Activated CD8-positive, alpha-beta T cell treated with anti-CD3 and anti-CD28 coated beads for 36 hours (primary cell): ENCODE results near the gene LMTK2. TPM values are rescaled to one million over a fixed set of nuclear protein-coding genes. Genes with fewer than 3 reads are reported as not detected.

Experiments
- ATAC-seq: fragments of 200-7000 bp; cut with Tn5 transposase; one replicate; pipeline ENCODE4 v1.10.0; 2021; ENCODE audit warnings: mild to moderate bottlenecking, moderate library complexity
- CTCF ChIA-PET: fragments of 350-600 bp; sonication (Branson Sonifier 250); formaldehyde crosslinking; loops from one replicate; lab custom pipeline; 2021; ENCODE audit warnings: antibody characterized with exemption; lab: Charles Lee
- POLR2A ChIA-PET: fragments of 350-600 bp; sonication (Branson Sonifier 250); formaldehyde crosslinking; loops from one replicate; lab custom pipeline; 2021; ENCODE audit warnings: antibody characterized with exemption; lab: Charles Lee
- DNase-seq: peaks from one replicate; pipeline ENCODE4 v3.0.0-alpha.2; 2020
- H3K27ac Mint-ChIP-seq: one replicate; pipeline ENCODE4 v1.8.0; 2021; ENCODE audit warnings: mild to moderate bottlenecking, mixed read lengths
- H3K27me3 Mint-ChIP-seq: one replicate; pipeline ENCODE4 v1.8.0; 2021; ENCODE audit warnings: mixed read lengths
- H3K36me3 Mint-ChIP-seq: one replicate; pipeline ENCODE4 v1.8.0; 2021; ENCODE audit warnings: low read depth, mixed read lengths
- H3K4me1 Mint-ChIP-seq: one replicate; pipeline ENCODE4 v1.8.0; 2021; ENCODE audit warnings: low read depth, mixed read lengths
- H3K4me3 Mint-ChIP-seq: one replicate; pipeline ENCODE4 v1.8.0; 2021; ENCODE audit warnings: mild to moderate bottlenecking, moderate library complexity, mixed read lengths
- H3K9me3 Mint-ChIP-seq: one replicate; pipeline ENCODE4 v1.8.0; 2021; ENCODE audit warnings: mixed read lengths
- CTCF ChIP-seq: fragments of 200-600 bp; IDR thresholded peaks from one replicate; pipeline ENCODE4 v1.8.0; 2022; ENCODE audit warnings: antibody characterized with exemption, mild to moderate bottlenecking
- intact Hi-C: fragments of 100-400 bp; cut with micrococcal nuclease; formaldehyde crosslinking; loops from one replicate; pipeline ENCODE4 v1.10.0; 2022
- total RNA-seq, 2 experiments: library from RNA; stranded (reverse); gene quantifications; one replicate each; pipeline ENCODE4 v1.2.3, GENCODE V29; 2021

Gene LMTK2
- total RNA-seq, 2 experiments from 2014 or later: 9.4 to 11.5 TPM

DNA sequence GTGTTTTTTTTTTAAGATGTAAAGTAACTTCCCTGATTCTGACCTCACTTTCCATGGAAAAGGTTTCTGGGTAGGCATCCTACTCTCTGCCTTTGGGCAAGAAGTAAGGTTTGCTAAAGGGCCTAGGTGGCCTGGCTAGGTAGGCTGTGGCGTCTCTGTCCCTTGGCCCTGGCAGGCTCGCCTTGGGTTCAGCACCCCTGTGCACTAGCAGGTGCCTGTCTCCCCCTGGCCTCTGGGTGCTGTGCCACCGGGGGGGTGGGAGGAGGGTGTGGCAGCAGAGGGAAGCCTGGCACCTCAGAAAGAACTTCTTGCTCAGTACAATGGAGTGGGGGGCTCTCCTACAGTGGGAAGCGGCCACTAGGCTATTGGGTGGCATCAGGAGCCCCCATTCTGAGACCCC is 131.4 kb downstream of the LMTK2 start:
- POLR2A ChIA-PET: interaction anchor here (1.1 kb wide), 1 partner anchor 10 kb away, joined by 3 read pairs; no protein-coding TSS in a partner anchor
- peaks cover 14% of the 10 kb centered on the region for H3K36me3 Mint-ChIP-seq
- H3K4me3 Mint-ChIP-seq: no peak overlapping the region
- H3K27me3 Mint-ChIP-seq: no peaks in the 10 kb centered on the region
- intact Hi-C loops: no loop called here
- H3K4me1 Mint-ChIP-seq: no peaks in the 10 kb centered on the region
- DNase-seq: no peak
- no peak for ATAC-seq
- no peak for TF ChIP-seq CTCF
- H3K9me3 Mint-ChIP-seq: no peaks in the 10 kb centered on the region
- H3K27ac Mint-ChIP-seq: no peak overlapping the region
- CTCF ChIA-PET: no interaction called here

- no peaks in the 10 kb centered on the region for H3K9me3 Mint-ChIP-seq
- intact Hi-C loops: no loop called here
- H3K4me3 Mint-ChIP-seq: no peak overlapping the region
- no peaks in the 10 kb centered on the region for H3K4me1 Mint-ChIP-seq
- ChIA-PET POLR2A (interaction anchor here (1.1 kb wide), 1 partner anchor 11 kb away, joined by 3 read pairs; no protein-coding TSS in a partner anchor), CTCF (interaction anchor here (1.5 kb wide), 1 partner anchor 217 kb away, joined by 4 read pairs; no protein-coding TSS in a partner anchor)
- no peak for DNase-seq
- peaks cover 14% of the 10 kb centered on the region for H3K36me3 Mint-ChIP-seq
- no peak for ATAC-seq
- no peak for TF ChIP-seq CTCF
- H3K27me3 Mint-ChIP-seq: no peaks in the 10 kb centered on the region
- H3K27ac Mint-ChIP-seq: no peak overlapping the region
These were observed 132.3 kb downstream of the LMTK2 start for GRCh38 chr7:98238976-98239375.

DNA sequence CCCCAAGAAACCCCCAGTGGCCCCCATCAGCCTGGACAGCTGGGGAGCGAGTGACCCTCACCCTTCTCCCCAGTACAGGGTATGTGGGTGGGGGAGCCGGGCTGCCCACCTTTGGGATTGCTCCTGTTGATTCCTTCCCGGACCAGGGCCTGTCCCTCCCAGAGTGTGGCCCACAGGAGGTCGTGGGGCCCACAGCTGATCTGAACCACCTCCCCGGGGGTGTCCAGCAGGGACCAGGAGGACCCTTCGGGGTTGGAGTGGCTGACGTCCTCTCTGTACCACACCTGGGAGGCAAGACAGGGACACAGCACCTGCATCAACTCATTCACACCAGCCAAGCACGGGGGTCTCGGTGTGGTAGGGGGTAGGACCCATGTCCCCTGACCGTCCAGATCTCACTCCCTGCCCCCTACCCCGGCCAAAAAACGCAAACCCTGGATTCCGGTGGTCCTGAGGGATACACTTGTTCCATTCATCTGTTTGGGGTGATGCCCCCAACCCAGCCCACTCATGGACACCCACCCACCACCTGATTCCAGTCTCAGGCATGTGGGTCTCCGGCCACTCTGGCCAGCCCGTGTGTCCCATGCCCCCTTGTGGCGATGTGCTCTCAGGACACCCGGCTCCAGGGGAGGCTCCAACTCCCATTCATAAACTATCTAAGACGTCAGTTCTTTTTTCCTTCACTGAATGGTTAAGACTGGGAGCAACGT is 134.5 kb downstream of the LMTK2 start:
- intact Hi-C loops: no loop called here
- ATAC-seq: peak; percentile 61
- Mint-ChIP-seq H3K27me3 (no peaks in the 10 kb centered on the region), H3K4me1 (no peaks in the 10 kb centered on the region), H3K4me3 (no peak overlapping the region), H3K36me3 (peaks cover 12% of the 10 kb centered on the region), H3K27ac (no peak overlapping the region), H3K9me3 (no peaks in the 10 kb centered on the region)
- peak; percentile 45 for TF ChIP-seq CTCF
- POLR2A ChIA-PET: no interaction called here
- peak; percentile 49 for DNase-seq
- CTCF ChIA-PET: interaction anchor here (1.1 kb wide), 2 partner anchors 9 to 10 kb away, joined by 3 to 4 read pairs; no protein-coding TSS in a partner anchor

DNA sequence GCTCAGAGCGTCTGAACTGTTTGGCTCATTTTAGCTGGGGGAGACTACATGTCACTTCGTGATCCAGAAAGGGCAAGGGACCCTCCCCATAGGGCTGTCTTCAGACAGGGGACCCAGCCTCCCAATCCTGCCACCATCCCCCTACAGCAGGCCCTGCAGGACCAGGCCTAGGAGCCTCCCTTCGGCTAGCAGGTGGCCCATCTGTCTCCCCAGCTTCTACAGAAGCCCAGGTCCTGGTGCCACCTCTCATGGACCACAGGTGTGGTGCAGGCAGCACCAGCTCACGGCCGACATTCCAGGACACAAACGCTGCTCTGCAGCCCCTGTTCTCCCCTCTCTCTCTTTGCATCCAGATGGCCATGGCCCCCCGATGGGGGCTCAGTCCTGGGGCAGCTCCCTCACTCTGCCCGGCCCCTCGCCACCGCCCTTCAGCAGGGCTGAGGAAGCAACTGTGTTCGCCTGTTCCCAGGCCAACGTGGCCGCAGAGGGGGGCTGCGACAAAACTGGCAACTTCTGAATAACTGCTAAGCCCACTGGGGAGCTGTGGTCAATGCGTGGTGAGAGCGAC is 135.1 kb downstream of the LMTK2 start:
- no peaks in the 10 kb centered on the region for H3K9me3 Mint-ChIP-seq
- no peak for TF ChIP-seq CTCF
- H3K36me3 Mint-ChIP-seq: peaks cover 11% of the 10 kb centered on the region
- no peak for DNase-seq
- intact Hi-C loops: no loop called here
- H3K27ac Mint-ChIP-seq: no peak overlapping the region
- no peak for ATAC-seq
- no peak overlapping the region for H3K4me3 Mint-ChIP-seq
- POLR2A ChIA-PET: no interaction called here
- H3K4me1 Mint-ChIP-seq: no peaks in the 10 kb centered on the region
- no peaks in the 10 kb centered on the region for H3K27me3 Mint-ChIP-seq
- CTCF ChIA-PET: interaction anchor here (1.1 kb wide), 1 partner anchor 9 kb away, joined by 3 read pairs; no protein-coding TSS in a partner anchor

GRCh38 chr7:98242342-98242741 is 135.7 kb downstream of the LMTK2 start:
- Mint-ChIP-seq H3K4me1 (no peaks in the 10 kb centered on the region), H3K27ac (no peak overlapping the region), H3K4me3 (no peak overlapping the region), H3K27me3 (no peaks in the 10 kb centered on the region), H3K36me3 (peaks cover 11% of the 10 kb centered on the region), H3K9me3 (no peaks in the 10 kb centered on the region)
- TF ChIP-seq CTCF: no peak
- intact Hi-C loops: no loop called here
- ChIA-PET CTCF (interaction anchor here (1.1 kb wide), 1 partner anchor 8 kb away, joined by 3 read pairs; no protein-coding TSS in a partner anchor), POLR2A (no interaction called here)
- ATAC-seq (no peak), DNase-seq (no peak)
